CD4-positive, CD25-positive, alpha-beta regulatory T cell (primary cell): ENCODE data around the gene PRKD2. TPM values are rescaled to one million over a fixed set of nuclear protein-coding genes. Genes with fewer than 3 reads are reported as not detected.

Source experiments
- ATAC-seq, 2 donors: fragments of 150-1000 bp; cut with Tn5 transposase; one replicate each; pipeline ENCODE4 v1.10.0; 2021; ENCODE audit warnings: low read depth in 2 of 2, moderate number of reproducible peaks in 2 of 2, moderate library complexity in 1 of 2
- DNase-seq, 3 donors: peaks; one replicate each; pipeline versions ENCODE4 v3.0.0 to v3.0.0-alpha.2; 2012 to 2022; ENCODE audit warnings: mixed read lengths in 1 of 3
- H3K27ac ChIP-seq: one replicate; pipeline ENCODE4 v1.7.0; 2013; ENCODE audit warnings: mild to moderate bottlenecking, low read length; ENCODE audit not compliant: insufficient read depth, poor library complexity, severe bottlenecking
- H3K27me3 ChIP-seq: one replicate; pipeline ENCODE4 v1.7.0; 2013; ENCODE audit warnings: low read length; ENCODE audit not compliant: control insufficient read depth, insufficient read depth
- H3K36me3 ChIP-seq: one replicate; pipeline ENCODE4 v1.7.0; 2013; ENCODE audit warnings: mild to moderate bottlenecking, low read length, moderate library complexity; ENCODE audit not compliant: control insufficient read depth, insufficient read depth
- H3K4me1 ChIP-seq: 2 replicates; pipeline ENCODE4 v1.7.0; 2013; ENCODE audit warnings: mild to moderate bottlenecking, low read length; ENCODE audit not compliant: insufficient read depth, control insufficient read depth, poor library complexity, severe bottlenecking
- H3K4me3 ChIP-seq: one replicate; pipeline ENCODE4 v1.7.0; 2013; ENCODE audit warnings: low read depth, mild to moderate bottlenecking, low read length, moderate library complexity
- H3K9me3 ChIP-seq, 2 experiments: 1 replicate in 1 of 2; 2 replicates in 1 of 2; pipeline ENCODE4 v1.7.0; 2013; ENCODE audit warnings: low read length in 2 of 2, mild to moderate bottlenecking in 1 of 2, moderate library complexity in 1 of 2; ENCODE audit not compliant: control insufficient read depth in 2 of 2
- H3K27ac Mint-ChIP-seq, 3 donors: one replicate each; pipeline ENCODE4 v1.8.0; 2020 to 2022; ENCODE audit warnings: mild to moderate bottlenecking in 3 of 3, mixed read lengths in 3 of 3, moderate library complexity in 2 of 3
- H3K27me3 Mint-ChIP-seq: one replicate; pipeline ENCODE4 v1.8.0; 2022; ENCODE audit warnings: mild to moderate bottlenecking, mixed read lengths
- H3K36me3 Mint-ChIP-seq: one replicate; pipeline ENCODE4 v1.8.0; 2020; ENCODE audit warnings: mixed read lengths
- H3K4me1 Mint-ChIP-seq, 4 donors: one replicate each; pipeline ENCODE4 v1.8.0; 2020 to 2022; ENCODE audit warnings: mixed read lengths in 4 of 4, mild to moderate bottlenecking in 1 of 4
- H3K4me3 Mint-ChIP-seq, 4 donors: one replicate each; pipeline ENCODE4 v1.8.0; 2020 to 2022; ENCODE audit warnings: mild to moderate bottlenecking in 4 of 4, mixed read lengths in 4 of 4, moderate library complexity in 3 of 4
- H3K9me3 Mint-ChIP-seq, 7 donors: one replicate each; pipeline ENCODE4 v1.8.0; 2020 to 2022; ENCODE audit warnings: mixed read lengths in 7 of 7, mild to moderate bottlenecking in 3 of 7, moderate library complexity in 2 of 7
- polyA plus RNA-seq, 4 donors: library from polyadenylated mRNA; unstranded; fragments of 300-500 nt; fragmentation: Illumina TruSeq; gene quantifications; one replicate each; pipeline ENCODE4 v1.2.3, GENCODE V29; 2021
- total RNA-seq: library from RNA; stranded (reverse); gene quantifications from one replicate; pipeline ENCODE4 v1.2.3, GENCODE V29; 2022

The PRKD2 gene
- total and polyA plus RNA-seq, 5 donors from 2014 or later = 37.0 to 171 (median 46.7) TPM

- peaks cover 54% of the 10 kb centered on the region for H3K4me1 ChIP-seq
- peak overlapping the region; percentile 84 for H3K4me3 ChIP-seq
- H3K27ac Mint-ChIP-seq = peak overlapping the region; percentile 87 to 98 (median 94)
- H3K9me3 ChIP-seq = no peaks in the 10 kb centered on the region
- DNase-seq (peak; percentile 62 to 85 (median 65)), ATAC-seq (peak; percentile 24 to 29)
- H3K27me3 ChIP-seq = no peaks in the 10 kb centered on the region
- H3K9me3 Mint-ChIP-seq = no peaks in the 10 kb centered on the region
- peaks cover 4 to 56% (median 27%) of the 10 kb centered on the region in 4 donors for H3K4me1 Mint-ChIP-seq
- H3K4me3 Mint-ChIP-seq = peak overlapping the region; percentile 95 to 100 (median 96)
- H3K36me3 ChIP-seq = peaks cover 13% of the 10 kb centered on the region
- H3K27ac ChIP-seq = peak overlapping the region; percentile 92
- H3K27me3 Mint-ChIP-seq = no peaks in the 10 kb centered on the region
- H3K36me3 Mint-ChIP-seq = peaks cover 8% of the 10 kb centered on the region
Observed at GRCh38 chr19:46718157-46718933, 1.4 kb upstream of the PRKD2 start.

GRCh38 chr19:46717716-46718143 is 816 bp upstream of the PRKD2 start:
- Mint-ChIP-seq H3K9me3 (no peaks in the 10 kb centered on the region), H3K4me3 (peak overlapping the region; percentile 95 to 100 (median 96)), H3K4me1 (peaks cover 4 to 60% (median 30%) of the 10 kb centered on the region in 4 donors), H3K27me3 (no peaks in the 10 kb centered on the region), H3K27ac (peak overlapping the region; percentile 87 to 98 (median 94)), H3K36me3 (peaks cover 8% of the 10 kb centered on the region)
- peak overlapping the region; percentile 84 for H3K4me3 ChIP-seq
- no peaks in the 10 kb centered on the region for H3K27me3 ChIP-seq
- peaks cover 60% of the 10 kb centered on the region for H3K4me1 ChIP-seq
- ATAC-seq = peak; percentile 0 to 2
- peaks cover 14% of the 10 kb centered on the region for H3K36me3 ChIP-seq
- no peaks in the 10 kb centered on the region for H3K9me3 ChIP-seq
- peak overlapping the region; percentile 92 for H3K27ac ChIP-seq
- DNase-seq = peak in 1 of 3 donors; percentile 71

- peak overlapping the region; percentile 87 for H3K4me3 ChIP-seq
- Mint-ChIP-seq H3K4me3 (peak overlapping the region; percentile 95 to 100 (median 96)), H3K9me3 (no peaks in the 10 kb centered on the region), H3K27me3 (no peaks in the 10 kb centered on the region), H3K36me3 (peaks cover 4% of the 10 kb centered on the region), H3K4me1 (peaks cover 4 to 63% (median 32%) of the 10 kb centered on the region in 4 donors), H3K27ac (peak overlapping the region; percentile 96 to 98 (median 97))
- ATAC-seq (no peak), DNase-seq (no peak)
- no peaks in the 10 kb centered on the region for H3K9me3 ChIP-seq
- peaks cover 63% of the 10 kb centered on the region for H3K4me1 ChIP-seq
- H3K36me3 ChIP-seq = peaks cover 9% of the 10 kb centered on the region
- peak overlapping the region; percentile 92 for H3K27ac ChIP-seq
- no peaks in the 10 kb centered on the region for H3K27me3 ChIP-seq
Observed at GRCh38 chr19:46716672-46717033, 261 bp downstream of the PRKD2 start.

- Mint-ChIP-seq H3K4me3 (peak overlapping the region; percentile 95 to 100 (median 96)), H3K27me3 (no peaks in the 10 kb centered on the region), H3K9me3 (no peaks in the 10 kb centered on the region), H3K36me3 (peaks cover 4% of the 10 kb centered on the region), H3K4me1 (peaks cover 4 to 59% (median 33%) of the 10 kb centered on the region in 4 donors), H3K27ac (peak overlapping the region; percentile 97 to 99 (median 98))
- ATAC-seq (no peak), DNase-seq (peak in 1 of 3 donors; percentile 24)
- H3K4me3 ChIP-seq = peak overlapping the region; percentile 87
- H3K4me1 ChIP-seq = peaks cover 63% of the 10 kb centered on the region
- peak overlapping the region; percentile 92 for H3K27ac ChIP-seq
- H3K27me3 ChIP-seq = no peaks in the 10 kb centered on the region
- H3K9me3 ChIP-seq = no peaks in the 10 kb centered on the region
- peaks cover 9% of the 10 kb centered on the region for H3K36me3 ChIP-seq
Observed at GRCh38 chr19:46715975-46716671, 791 bp downstream of the PRKD2 start.

GRCh38 chr19:46715620-46715974 is 1.3 kb downstream of the PRKD2 start:
- peak in 1 of 3 donors; percentile 41 for DNase-seq
- peaks cover 13% of the 10 kb centered on the region for H3K36me3 ChIP-seq
- H3K27ac ChIP-seq = peak overlapping the region; percentile 92
- H3K9me3 Mint-ChIP-seq = no peaks in the 10 kb centered on the region
- H3K4me3 ChIP-seq = peak overlapping the region; percentile 87
- no peaks in the 10 kb centered on the region for H3K9me3 ChIP-seq
- peaks cover 63% of the 10 kb centered on the region for H3K4me1 ChIP-seq
- H3K36me3 Mint-ChIP-seq = peaks cover 7% of the 10 kb centered on the region
- H3K27ac Mint-ChIP-seq = peak overlapping the region; percentile 94 to 99 (median 97)
- ATAC-seq = no peak
- H3K4me3 Mint-ChIP-seq = peak overlapping the region; percentile 95 to 100 (median 96)
- peaks cover 4 to 54% (median 36%) of the 10 kb centered on the region in 4 donors for H3K4me1 Mint-ChIP-seq
- no peaks in the 10 kb centered on the region for H3K27me3 ChIP-seq
- no peaks in the 10 kb centered on the region for H3K27me3 Mint-ChIP-seq

- Mint-ChIP-seq H3K9me3 (no peaks in the 10 kb centered on the region), H3K4me3 (peak overlapping the region; percentile 95 to 100 (median 96)), H3K27ac (peak overlapping the region; percentile 97 to 99 (median 98)), H3K4me1 (peaks cover 4 to 51% (median 35%) of the 10 kb centered on the region in 4 donors), H3K36me3 (peaks cover 10% of the 10 kb centered on the region), H3K27me3 (no peaks in the 10 kb centered on the region)
- Histone ChIP-seq H3K36me3 (peaks cover 18% of the 10 kb centered on the region), H3K27ac (peak overlapping the region; percentile 92), H3K9me3 (no peaks in the 10 kb centered on the region), H3K27me3 (no peaks in the 10 kb centered on the region), H3K4me3 (peak overlapping the region; percentile 87), H3K4me1 (peaks cover 61% of the 10 kb centered on the region)
- DNase-seq = peak in 2 of 3 donors; percentile 82 to 92
- ATAC-seq = peak; percentile 61 to 67
Observed at GRCh38 chr19:46714444-46715106, 2.3 kb downstream of the PRKD2 start.

- H3K9me3 ChIP-seq = no peaks in the 10 kb centered on the region
- Mint-ChIP-seq H3K27ac (peak overlapping the region; percentile 97 to 99 (median 98)), H3K9me3 (no peaks in the 10 kb centered on the region), H3K4me3 (peak overlapping the region; percentile 95 to 100 (median 96)), H3K27me3 (no peaks in the 10 kb centered on the region), H3K36me3 (peaks cover 7% of the 10 kb centered on the region), H3K4me1 (peaks cover 4 to 44% (median 29%) of the 10 kb centered on the region in 4 donors)
- ATAC-seq = peak; percentile 51 to 52
- H3K4me3 ChIP-seq = peak overlapping the region; percentile 41
- H3K36me3 ChIP-seq = peaks cover 23% of the 10 kb centered on the region
- peak overlapping the region; percentile 92 for H3K27ac ChIP-seq
- DNase-seq = peak; percentile 76 to 87 (median 77)
- peaks cover 55% of the 10 kb centered on the region for H3K4me1 ChIP-seq
- H3K27me3 ChIP-seq = no peaks in the 10 kb centered on the region
Observed at GRCh38 chr19:46713781-46714443, 3.0 kb downstream of the PRKD2 start.
